GM11168 (cell line): ENCODE results near the gene CD248.
"Not testable (repeated sequence)": the region's sequence is repeated elsewhere in the genome, so short reads cannot be mapped to it uniquely, and the experiment has no call there.

Source experiments
- in situ Hi-C: fragments of 300-500 bp; cut with MboI; formaldehyde crosslinking; loops from one replicate; pipeline ENCODE4 v1.12.0; 2022; ENCODE audit warnings: low sequenced_read_pairs; ENCODE audit not compliant: unreplicated experiment

CD248 gene

DNA sequence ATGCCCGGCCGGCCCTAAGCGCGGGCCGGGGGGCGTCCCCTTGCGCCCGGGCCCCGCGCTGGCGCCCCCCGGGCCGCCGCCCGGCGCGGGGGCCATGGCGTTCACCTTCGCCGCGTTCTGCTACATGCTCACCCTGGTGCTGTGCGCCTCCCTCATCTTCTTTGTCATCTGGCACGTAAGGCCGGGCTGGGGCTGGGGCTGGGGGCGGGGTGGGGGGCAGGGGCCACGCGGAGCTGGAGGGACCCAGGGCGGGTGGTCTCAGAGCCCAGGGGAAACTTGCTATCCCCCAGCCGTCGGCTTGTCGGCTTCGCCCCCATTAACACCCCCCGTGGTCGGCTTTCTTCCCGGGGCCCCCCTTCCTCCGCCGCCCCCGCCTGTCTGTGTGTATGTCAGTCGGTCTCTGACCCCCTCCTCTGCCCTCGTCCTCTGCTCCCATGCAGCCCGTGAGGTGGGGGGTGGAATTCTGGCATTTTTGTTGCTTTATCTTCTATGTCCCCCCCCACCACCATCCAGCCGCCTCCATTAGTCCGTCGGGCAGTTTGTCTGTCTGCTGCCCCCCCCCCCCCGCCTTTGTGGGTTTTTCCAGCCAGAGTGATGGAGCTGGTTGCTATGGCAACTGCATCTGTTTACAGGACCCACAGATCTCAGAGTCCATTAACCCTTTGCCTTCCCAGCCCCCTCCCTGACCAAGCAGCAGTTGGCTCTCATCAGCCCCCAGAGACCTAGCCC, 38.3 kb downstream of the CD248 start:
- in situ Hi-C loops, result no loop called here

DNA sequence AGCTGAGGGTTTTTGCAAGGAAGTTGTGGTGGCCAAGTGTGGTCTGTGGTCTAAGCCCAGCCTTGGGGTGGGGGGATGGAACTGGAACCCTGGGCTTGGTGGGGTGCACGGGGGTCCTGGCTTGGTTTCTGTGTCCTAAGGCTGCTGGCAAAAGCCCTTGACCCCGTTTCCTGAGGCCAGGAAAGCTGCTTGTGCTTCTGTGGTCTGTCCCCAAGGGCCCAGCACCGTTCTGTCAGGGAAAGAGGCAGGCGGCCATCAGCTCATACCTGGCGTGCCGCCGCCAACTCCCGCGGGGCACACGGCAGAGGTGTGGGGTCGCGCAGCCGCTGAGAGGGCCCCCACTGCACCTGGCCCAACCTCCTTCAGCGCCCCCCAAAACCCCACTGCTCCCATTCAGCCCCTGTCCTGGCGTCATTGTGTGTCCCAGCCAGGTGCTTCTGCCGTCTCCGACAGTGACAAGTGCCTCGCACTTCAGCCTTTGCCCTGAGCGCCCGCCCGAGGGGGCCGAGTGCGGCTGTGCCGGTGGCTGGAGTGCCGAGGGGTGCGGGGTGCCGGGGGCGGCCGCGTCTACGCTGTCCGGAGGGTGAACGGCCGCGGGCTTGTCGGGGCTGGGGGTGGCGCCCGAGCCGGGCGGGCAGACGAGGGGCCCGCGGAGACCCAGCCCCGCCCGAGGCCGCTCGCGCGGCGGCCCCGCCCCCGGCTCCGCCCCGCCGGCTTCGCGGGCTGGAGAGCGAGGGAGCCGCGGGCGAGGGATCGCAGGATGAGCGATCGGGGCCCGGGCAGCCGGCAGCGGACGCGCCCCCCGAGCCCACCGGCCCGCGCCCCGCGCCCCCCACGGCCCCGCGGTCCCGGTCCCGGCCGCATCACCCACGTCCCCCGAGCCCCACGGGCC, 39.1 kb downstream of the CD248 start, which contains the start of gene CNIH2:
CNIH2 (plus strand) TSS at position 705 of the 892 bp plus-strand sequence. CDS start 282 bp downstream, outside the sequence.
- in situ Hi-C loops, result no loop called here

DNA sequence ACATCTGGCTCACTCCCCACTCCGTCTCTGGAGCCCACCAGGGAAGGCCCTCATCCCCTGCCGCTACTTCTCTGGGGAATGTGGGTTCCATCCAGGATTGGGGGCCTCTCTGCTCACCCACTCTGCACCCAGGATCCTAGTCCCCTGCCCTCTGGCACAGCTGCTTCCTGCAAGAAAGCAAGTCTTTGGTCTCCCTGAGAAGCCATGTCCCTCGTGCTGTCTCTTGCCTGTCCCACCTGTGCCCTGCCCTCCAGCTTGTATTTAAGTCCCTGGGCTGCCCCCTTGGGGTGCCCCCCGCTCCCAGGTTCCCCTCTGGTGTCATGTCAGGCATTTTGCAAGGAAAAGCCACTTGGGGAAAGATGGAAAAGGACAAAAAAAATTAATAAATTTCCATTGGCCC, 39.8 kb downstream of the CD248 start:
- in situ Hi-C loops, result not testable (repeated sequence)

- in situ Hi-C loops, result not testable (repeated sequence)
Observed at GRCh38 chr11:66276619-66277018, 40.2 kb downstream of the CD248 start.

- in situ Hi-C loops, result no loop called here
Observed at GRCh38 chr11:66275984-66276612, 40.7 kb downstream of the CD248 start.

GRCh38 chr11:66275396-66275795, 41.4 kb downstream of the CD248 start:
- in situ Hi-C loops, result no loop called here

DNA sequence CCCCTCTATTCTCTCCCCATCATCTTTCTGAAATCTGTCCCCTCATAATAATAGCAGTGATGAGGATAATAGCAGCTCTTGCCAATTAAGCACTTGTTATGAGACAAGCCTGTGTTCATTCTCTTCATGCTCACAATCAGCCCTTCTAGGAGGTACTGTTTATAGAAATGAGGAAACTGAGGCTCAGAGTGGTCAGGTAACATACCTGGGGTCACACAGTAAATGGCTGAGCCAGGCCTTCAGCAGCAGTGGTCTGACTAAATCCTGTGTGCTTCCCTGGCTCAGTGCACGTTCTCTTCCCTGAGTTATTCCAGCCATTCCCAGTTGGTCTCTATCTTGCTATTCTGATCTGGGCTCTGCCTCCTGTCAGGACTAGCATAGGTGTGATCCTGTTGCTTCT, 42.6 kb downstream of the CD248 start:
- in situ Hi-C loops, result no loop called here

DNA sequence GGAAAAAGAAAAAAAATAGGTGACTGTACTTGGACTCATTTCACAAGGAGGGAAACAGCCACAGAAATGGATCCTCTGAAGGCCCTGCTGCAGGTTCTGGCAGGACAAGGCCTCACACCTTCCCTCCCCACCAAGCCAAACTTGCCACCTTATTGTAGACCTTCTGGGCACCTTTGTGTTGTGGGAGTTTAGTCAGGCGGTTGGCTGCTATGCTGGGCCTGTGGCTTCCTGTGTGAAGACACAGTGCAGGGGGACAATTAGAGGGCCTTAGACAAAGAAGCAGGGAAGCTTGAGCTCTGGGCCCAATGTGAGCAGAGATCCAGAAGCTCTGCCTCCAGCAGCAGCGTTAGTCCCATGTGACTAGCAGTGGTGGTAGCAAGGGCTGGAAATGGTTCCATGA, 44.2 kb downstream of the CD248 start:
- in situ Hi-C loops, result no loop called here

DNA sequence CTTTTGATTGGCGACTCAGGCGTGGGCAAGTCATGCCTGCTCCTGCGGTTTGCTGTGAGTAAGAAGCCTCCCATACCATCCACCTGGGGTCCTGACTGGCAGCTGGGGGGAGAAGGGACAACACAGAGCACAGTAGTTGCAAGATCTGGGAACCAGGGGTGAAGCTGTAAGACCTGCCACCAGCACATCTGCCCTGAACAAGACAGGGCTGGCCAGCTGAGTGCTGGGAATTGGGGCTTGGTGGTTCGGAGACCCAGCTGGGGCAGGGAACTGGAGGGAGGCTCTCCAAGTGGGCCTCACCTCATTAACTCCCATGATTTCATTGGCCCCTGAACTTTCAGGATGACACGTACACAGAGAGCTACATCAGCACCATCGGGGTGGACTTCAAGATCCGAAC, 45.0 kb downstream of the CD248 start:
- in situ Hi-C loops, result no loop called here

DNA sequence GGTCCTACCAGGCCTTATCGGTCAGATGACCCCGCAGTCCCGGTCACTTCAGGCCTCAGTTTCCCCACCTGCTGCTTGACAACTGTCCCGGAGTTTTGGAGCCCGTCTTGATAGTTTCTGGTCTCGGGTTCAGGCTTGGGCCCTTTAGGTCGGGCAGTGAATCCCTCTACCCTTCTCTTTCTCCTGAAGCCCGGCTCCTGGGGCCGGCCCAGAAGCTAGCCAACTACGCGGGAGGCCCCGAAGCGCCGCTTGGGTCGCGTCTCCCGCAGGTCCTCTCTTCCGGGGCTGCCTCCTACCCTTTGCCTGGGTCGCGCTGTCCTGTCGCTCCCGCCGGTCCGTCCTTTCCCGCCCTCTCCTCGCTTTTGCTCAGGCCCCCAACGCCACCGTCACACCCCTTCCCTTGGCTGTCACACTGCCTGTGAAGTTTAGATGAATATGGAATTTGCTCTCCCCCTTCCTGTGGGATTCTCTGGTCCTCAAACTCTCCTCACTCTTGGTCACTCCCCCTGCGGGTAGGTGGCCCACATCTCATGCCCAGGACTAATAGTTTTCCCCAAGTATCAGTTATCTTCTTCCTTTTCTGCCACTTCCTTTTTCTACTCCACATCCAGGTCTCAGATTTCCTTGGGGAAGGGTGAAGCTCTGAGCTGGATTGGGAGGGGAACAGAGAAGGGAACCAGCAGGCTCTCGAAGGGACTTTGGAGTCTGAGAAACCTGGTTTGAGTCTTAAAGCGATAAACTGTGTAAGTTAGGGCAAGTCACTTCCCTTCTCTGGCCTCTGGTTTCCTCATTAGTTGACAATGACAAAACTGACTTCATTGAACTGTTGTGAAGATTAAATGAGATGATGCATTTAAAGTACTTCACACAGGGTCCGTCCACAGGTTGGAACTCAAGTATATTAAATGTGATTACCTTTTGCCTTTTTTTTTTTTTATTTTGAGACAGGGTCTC, 47.6 kb downstream of the CD248 start:
- in situ Hi-C loops, result no loop called here

GRCh38 chr11:66268244-66268951, 48.4 kb downstream of the CD248 start, which contains the start of gene RAB1B:
Gene RAB1B, plus strand, starts transcription at chr11:66268639. Its CDS starts 41 bp downstream, at chr11:66268680.
- in situ Hi-C loops, result no loop called here

GRCh38 chr11:66267379-66268243, 49.2 kb downstream of the CD248 start:
- in situ Hi-C loops, result no loop called here

DNA sequence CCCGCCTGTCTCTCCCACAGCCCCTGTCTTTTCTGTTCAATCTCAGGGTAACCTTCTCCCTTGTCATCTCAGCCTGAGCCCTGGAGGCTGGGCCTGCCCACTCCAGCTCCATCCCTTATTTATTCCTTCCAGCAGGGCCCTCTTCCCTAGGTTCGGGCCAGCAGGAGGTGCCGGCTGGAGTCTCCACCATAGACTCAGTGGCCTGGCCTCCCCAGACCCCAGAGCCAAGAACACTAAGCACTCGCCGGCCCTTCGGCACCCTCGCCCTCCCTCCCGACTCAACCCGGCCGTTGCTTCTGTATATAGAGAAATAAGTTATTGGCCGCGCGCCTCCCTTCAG, 49.8 kb downstream of the CD248 start:
- in situ Hi-C loops, result no loop called here

GRCh38 chr11:66266378-66267038, 50.3 kb downstream of the CD248 start:
- in situ Hi-C loops, result no loop called here

GRCh38 chr11:66265531-66266377, 51.1 kb downstream of the CD248 start:
- in situ Hi-C loops, result no loop called here

DNA sequence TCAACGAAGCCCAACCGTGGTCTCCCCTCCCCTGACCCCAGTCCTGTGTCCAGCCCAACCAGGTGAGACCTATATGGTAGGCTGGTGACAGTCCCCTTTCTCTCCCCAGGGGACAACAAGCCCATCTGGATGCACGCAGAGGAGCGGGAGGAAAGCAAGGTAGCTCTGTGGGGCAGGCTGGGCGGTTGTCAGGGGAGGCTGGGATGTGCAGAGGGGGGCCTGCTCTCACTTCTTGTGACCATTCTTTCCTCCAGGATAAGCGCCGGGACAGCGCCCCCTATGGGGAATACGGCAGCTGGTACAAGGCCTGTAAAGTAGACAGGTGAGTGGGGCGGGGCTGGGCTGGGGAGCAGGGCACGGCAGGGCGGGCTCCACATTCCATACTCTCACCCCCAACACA, 51.9 kb downstream of the CD248 start:
- in situ Hi-C loops, result no loop called here
